Bronchial epithelial cell (primary cell): ENCODE data around the gene UXT. TPM values are rescaled to one million over a fixed set of nuclear protein-coding genes. Genes with fewer than 3 reads are reported as not detected.

ENCODE experiments used
- DNase-seq: peaks from one replicate; pipeline ENCODE4 v3.0.0-alpha.2; 2010; ENCODE audit warnings: low read depth
- FAIRE-seq: peaks from 2 replicates; lab custom pipeline; 2011; peaks lifted over from hg19 to GRCh38; lab: Jason Lieb, UNC
- H3K27me3 ChIP-seq: 2 replicates; pipeline ENCODE4 v1.5.1; 2011; ENCODE audit warnings: low read length; ENCODE audit not compliant: control insufficient read depth, insufficient read depth
- H3K36me3 ChIP-seq: 2 replicates; pipeline ENCODE4 v1.5.1; 2011; ENCODE audit warnings: low read length; ENCODE audit not compliant: control insufficient read depth, insufficient read depth
- H3K4me3 ChIP-seq: 2 replicates; pipeline ENCODE4 v1.5.1; 2011; ENCODE audit warnings: mild to moderate bottlenecking, low read depth, low read length, control low read depth
- total RNA-seq: library from RNA; depleted of rRNA; stranded (reverse); fragments of >200 nt; gene quantifications from 2 replicates; pipeline ENCODE4 v1.2.1, GENCODE V29; 2014
- TF ChIP-seq, protein P1 (sequence below): IDR thresholded peaks from 2 replicates; pipeline ENCODE4 v1.5.1; 2011; ENCODE audit warnings: mild to moderate bottlenecking, moderate library complexity, low read length, control low read depth, inconsistent platforms; ENCODE audit not compliant: insufficient read depth, severe bottlenecking

The UXT gene
- total RNA-seq, 1 donor from 2014 or later: 144 TPM

DNA sequence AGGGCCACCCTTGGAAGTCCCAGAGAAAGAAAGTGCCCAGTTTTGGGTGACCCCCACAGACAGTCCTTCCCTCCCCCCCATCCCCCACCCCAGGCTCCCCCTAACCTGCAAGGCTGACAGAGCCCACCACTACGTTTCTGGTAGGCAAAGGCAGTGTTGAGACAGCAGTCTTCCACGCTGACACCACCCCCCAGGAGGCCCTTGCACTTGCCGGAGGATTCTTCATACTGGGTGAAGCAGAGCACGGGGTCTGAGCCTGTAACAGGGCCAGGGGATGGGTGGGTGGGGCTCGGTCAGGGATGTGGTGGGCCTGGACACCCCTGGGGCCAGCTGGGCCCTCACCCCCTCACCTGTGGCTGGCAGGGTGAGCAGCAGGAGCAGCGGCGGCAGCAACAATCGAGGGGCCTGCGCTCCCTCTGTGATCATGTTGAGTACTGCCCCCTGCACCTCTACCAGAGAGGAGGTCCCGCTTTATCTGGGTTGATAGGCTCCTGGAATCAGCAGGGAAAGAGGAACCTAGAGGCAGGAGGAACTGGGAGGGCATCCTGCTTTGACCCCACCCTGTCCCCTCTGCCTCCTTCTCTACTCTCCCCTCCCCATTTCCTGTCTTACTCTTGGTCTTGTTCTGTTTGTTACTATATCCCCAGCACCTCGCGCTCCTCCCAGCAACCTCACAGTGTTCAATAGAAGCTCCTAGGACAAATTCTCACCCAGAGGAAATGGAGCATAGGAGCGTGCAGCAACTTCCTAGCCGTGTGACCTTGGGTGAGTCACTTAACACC, 29.4 kb downstream of the UXT start, which contains the start of gene CFP:
Gene CFP (minus strand): TSS at position 512 of the 782 bp plus-strand sequence. CDS start 86 bp downstream, at position 426.
- no peak within 1 kb of the TSS for H3K4me3 ChIP-seq

DNA sequence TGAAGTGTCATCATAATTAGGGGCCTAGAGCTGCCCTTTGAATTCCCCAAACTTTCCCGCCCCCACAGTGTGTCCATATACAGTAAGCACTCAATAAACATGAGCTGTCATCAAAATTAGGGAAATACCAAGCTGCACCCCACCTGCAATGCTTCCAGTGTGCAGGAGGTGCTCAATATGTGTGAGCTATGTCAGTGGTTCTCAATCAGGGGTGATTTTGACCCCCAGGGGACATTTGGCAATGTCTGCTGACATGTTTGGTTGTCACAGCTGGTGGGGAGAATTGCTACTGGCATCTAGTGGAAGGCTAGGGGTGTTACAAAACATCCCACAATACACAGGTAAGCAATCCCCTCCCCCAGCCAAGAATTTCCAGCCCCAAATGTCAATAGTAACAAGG, 30.0 kb downstream of the UXT start:
- DNase-seq (peak; percentile 19), FAIRE-seq (no peak)
- Histone ChIP-seq H3K27me3 (no peaks in the 10 kb centered on the region), H3K36me3 (no peaks in the 10 kb centered on the region), H3K4me3 (no peak overlapping the region)
- TF ChIP-seq, protein P1, sequence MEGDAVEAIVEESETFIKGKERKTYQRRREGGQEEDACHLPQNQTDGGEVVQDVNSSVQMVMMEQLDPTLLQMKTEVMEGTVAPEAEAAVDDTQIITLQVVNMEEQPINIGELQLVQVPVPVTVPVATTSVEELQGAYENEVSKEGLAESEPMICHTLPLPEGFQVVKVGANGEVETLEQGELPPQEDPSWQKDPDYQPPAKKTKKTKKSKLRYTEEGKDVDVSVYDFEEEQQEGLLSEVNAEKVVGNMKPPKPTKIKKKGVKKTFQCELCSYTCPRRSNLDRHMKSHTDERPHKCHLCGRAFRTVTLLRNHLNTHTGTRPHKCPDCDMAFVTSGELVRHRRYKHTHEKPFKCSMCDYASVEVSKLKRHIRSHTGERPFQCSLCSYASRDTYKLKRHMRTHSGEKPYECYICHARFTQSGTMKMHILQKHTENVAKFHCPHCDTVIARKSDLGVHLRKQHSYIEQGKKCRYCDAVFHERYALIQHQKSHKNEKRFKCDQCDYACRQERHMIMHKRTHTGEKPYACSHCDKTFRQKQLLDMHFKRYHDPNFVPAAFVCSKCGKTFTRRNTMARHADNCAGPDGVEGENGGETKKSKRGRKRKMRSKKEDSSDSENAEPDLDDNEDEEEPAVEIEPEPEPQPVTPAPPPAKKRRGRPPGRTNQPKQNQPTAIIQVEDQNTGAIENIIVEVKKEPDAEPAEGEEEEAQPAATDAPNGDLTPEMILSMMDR: peak; percentile 24

More for the DNA sequence above, 29.4 kb downstream of the UXT start, which contains the start of gene CFP:
- FAIRE-seq: no peak
- TF ChIP-seq, protein P1: no peak
- DNase-seq: no peak
- Histone ChIP-seq H3K27me3 (no peaks in the 10 kb centered on the region), H3K36me3 (no peaks in the 10 kb centered on the region)

DNA sequence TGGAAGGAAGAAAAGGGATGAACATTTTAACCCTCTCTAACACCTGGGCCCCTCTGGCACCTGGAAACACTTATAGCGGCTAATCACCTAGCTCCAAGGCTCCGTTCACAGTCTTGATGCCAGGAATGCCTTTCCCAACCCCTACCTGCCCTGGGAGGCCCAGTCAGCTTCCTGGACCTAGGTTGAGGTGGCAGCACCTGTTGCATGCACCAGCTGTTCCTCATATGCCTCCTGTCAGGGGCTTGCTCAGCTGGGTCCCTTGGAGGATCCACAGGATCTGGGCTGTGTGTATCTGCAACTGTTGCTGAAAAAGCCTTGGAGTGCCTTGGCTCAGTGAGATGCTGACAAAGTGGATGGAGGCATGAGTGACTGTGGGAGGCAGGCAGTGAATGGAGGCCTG, 33.6 kb downstream of the UXT start:
- DNase-seq: no peak
- Histone ChIP-seq H3K36me3 (no peaks in the 10 kb centered on the region), H3K4me3 (no peak overlapping the region), H3K27me3 (no peaks in the 10 kb centered on the region)
- TF ChIP-seq, protein P1: no peak
- no peak for FAIRE-seq

GRCh38 chrX:47623540-47624027, 35.4 kb downstream of the UXT start:
- Histone ChIP-seq H3K4me3 (peak overlapping the region; percentile 16), H3K27me3 (no peaks in the 10 kb centered on the region), H3K36me3 (no peaks in the 10 kb centered on the region)
- TF ChIP-seq, protein P1: no peak
- no peak for FAIRE-seq
- DNase-seq: peak; percentile 52

GRCh38 chrX:47621851-47622250, 37.1 kb downstream of the UXT start:
- FAIRE-seq: no peak
- Histone ChIP-seq H3K4me3 (no peak overlapping the region), H3K36me3 (no peaks in the 10 kb centered on the region), H3K27me3 (no peaks in the 10 kb centered on the region)
- TF ChIP-seq, protein P1: no peak
- DNase-seq: no peak
